IMR-90 (cell line): ENCODE data around the gene RPS15. TPM values are rescaled to one million over a fixed set of nuclear protein-coding genes. Genes with fewer than 3 reads are reported as not detected.
A peak's percentile ranks its signal among the peaks of the same experiment; 100 is the strongest.

Source experiments
- ATAC-seq: fragments of 200-7000 bp; cut with Tn5 transposase; 2 replicates; pipeline ENCODE4 v1.9.1; 2020; ENCODE audit warnings: low read depth, mild to moderate bottlenecking, moderate library complexity
- BruUV-seq: library from RNA; stranded (reverse); fragments of 400-500 nt; replicated peaks from 2 replicates; lab custom pipeline; 2021; lab: Mats Ljungman, UMichigan
- CTCF ChIA-PET: fragments of 300-600 bp; formaldehyde crosslinking; extraction: SDS; loops from one replicate; lab custom pipeline; 2021; ENCODE audit warnings: antibody characterized with exemption; lab: Yijun Ruan, JAX
- POLR2A ChIA-PET: fragments of 300-600 bp; sonication (Branson Sonifier 250); formaldehyde crosslinking; loops from one replicate; lab custom pipeline; 2022; ENCODE audit warnings: antibody characterized with exemption; ENCODE audit not compliant: unreplicated experiment; lab: Charles Lee
- DNase-seq: peaks from one replicate; pipeline ENCODE4 v3.0.0; 2013
- H2AFZ ChIP-seq: replicated peaks from 2 replicates; pipeline ENCODE3; 2013; ENCODE audit warnings: low read length, mild to moderate bottlenecking; ENCODE audit not compliant: poor library complexity
- H2AK5ac ChIP-seq: 2 replicates; pipeline ENCODE4 v1.6.1; 2013; ENCODE audit warnings: low read depth, low read length, inconsistent platforms
- H2AK9ac ChIP-seq: replicated peaks from 2 replicates; pipeline ENCODE3; 2013; ENCODE audit warnings: mild to moderate bottlenecking, low read depth, low read length, moderate library complexity; ENCODE audit not compliant: poor library complexity
- H2BK120ac ChIP-seq: 2 replicates; pipeline ENCODE4 v1.6.1; 2013; ENCODE audit warnings: low read depth, low read length, inconsistent platforms
- H2BK15ac ChIP-seq: 3 replicates; pipeline ENCODE4 v1.6.1; 2013; ENCODE audit warnings: low read depth, low read length, inconsistent platforms
- H2BK20ac ChIP-seq: 2 replicates; pipeline ENCODE4 v1.6.1; 2013; ENCODE audit warnings: low read depth, mild to moderate bottlenecking, inconsistent platforms, low read length, moderate library complexity
- H2BK5ac ChIP-seq: 2 replicates; pipeline ENCODE4 v1.6.1; 2013; ENCODE audit warnings: mild to moderate bottlenecking, low read depth, low read length, inconsistent platforms; ENCODE audit not compliant: poor library complexity, severe bottlenecking
- H3K14ac ChIP-seq: replicated peaks from 2 replicates; pipeline ENCODE4 v1.6.1; 2013; ENCODE audit warnings: low read depth, low read length, inconsistent platforms
- H3K18ac ChIP-seq: 2 replicates; pipeline ENCODE4 v1.6.1; 2013; ENCODE audit warnings: low read depth, low read length, control low read depth
- H3K23ac ChIP-seq: 2 replicates; pipeline ENCODE4 v1.6.1; 2013; ENCODE audit warnings: low read depth, low read length, inconsistent platforms
- H3K27ac ChIP-seq: 2 replicates; pipeline ENCODE4 v1.5.1; 2013; ENCODE audit warnings: mild to moderate bottlenecking, control low read depth, low read length; ENCODE audit not compliant: insufficient read depth
- H3K27me3 ChIP-seq: 2 replicates; pipeline ENCODE4 v1.6.1; 2013; ENCODE audit warnings: low read length; ENCODE audit not compliant: control insufficient read depth, insufficient read depth
- H3K36me3 ChIP-seq: 2 replicates; pipeline ENCODE4 v1.6.1; 2013; ENCODE audit warnings: low read length, mixed read lengths; ENCODE audit not compliant: control insufficient read depth, insufficient read depth
- H3K4ac ChIP-seq: 2 replicates; pipeline ENCODE4 v1.6.1; 2013; ENCODE audit warnings: low read depth, low read length, inconsistent platforms
- H3K4me1 ChIP-seq: 2 replicates; pipeline ENCODE4 v1.6.1; 2013; ENCODE audit warnings: low read length, mixed read lengths; ENCODE audit not compliant: control insufficient read depth, insufficient read depth
- H3K4me2 ChIP-seq: 2 replicates; pipeline ENCODE4 v1.6.1; 2013; ENCODE audit warnings: low read depth, mild to moderate bottlenecking, control low read depth, low read length, moderate library complexity
- H3K4me3 ChIP-seq: 2 replicates; pipeline ENCODE4 v1.5.1; 2013; ENCODE audit warnings: low read depth, mild to moderate bottlenecking, control low read depth, low read length, moderate library complexity; ENCODE audit not compliant: insufficient read depth
- H3K56ac ChIP-seq: 2 replicates; pipeline ENCODE4 v1.6.1; 2013; ENCODE audit warnings: low read length, inconsistent platforms; ENCODE audit not compliant: insufficient read depth; ENCODE audit errors: extremely low read depth
- H3K79me1 ChIP-seq, 2 experiments: 2 replicates each; pipeline ENCODE4 v1.6.1; 2013; ENCODE audit warnings: low read length in 2 of 2, inconsistent platforms in 1 of 2, low read depth in 1 of 2
- H3K9ac ChIP-seq: 2 replicates; pipeline ENCODE4 v1.6.1; 2013; ENCODE audit warnings: low read depth, low read length, control low read depth
- H3K9me1 ChIP-seq: 2 replicates; pipeline ENCODE4 v1.6.1; 2013; ENCODE audit warnings: low read length, inconsistent platforms; ENCODE audit not compliant: insufficient read depth
- H3K9me3 ChIP-seq: 2 replicates; pipeline ENCODE4 v1.6.1; 2013; ENCODE audit warnings: low read length; ENCODE audit not compliant: control insufficient read depth, insufficient read depth
- H4K20me1 ChIP-seq: 2 replicates; pipeline ENCODE4 v1.6.1; 2013; ENCODE audit warnings: low read length, inconsistent platforms; ENCODE audit not compliant: insufficient read depth
- H4K5ac ChIP-seq: 2 replicates; pipeline ENCODE4 v1.6.1; 2013; ENCODE audit warnings: mild to moderate bottlenecking, low read depth, low read length, control low read depth
- H4K8ac ChIP-seq, 2 experiments: 2 replicates each; pipeline ENCODE4 v1.6.1; 2013; ENCODE audit warnings: low read depth in 2 of 2, low read length in 2 of 2, control low read depth in 1 of 2, inconsistent platforms in 1 of 2
- H4K91ac ChIP-seq: 2 replicates; pipeline ENCODE4 v1.6.1; 2013; ENCODE audit warnings: low read depth, low read length, inconsistent platforms; ENCODE audit not compliant: insufficient read depth
- CEBPB ChIP-seq: IDR thresholded peaks from 2 replicates; pipeline ENCODE4 v1.6.1; 2012; ENCODE audit warnings: low read depth, low read length, improper control_type of control experiment
- MAFK ChIP-seq: IDR thresholded peaks from 2 replicates; pipeline ENCODE4 v1.6.1; 2012; ENCODE audit warnings: low read depth, low read length, improper control_type of control experiment
- MAZ ChIP-seq: IDR thresholded peaks from 2 replicates; pipeline ENCODE4 v1.6.1; 2012; ENCODE audit warnings: low read depth, mild to moderate bottlenecking, low read length, improper control_type of control experiment, moderate library complexity, borderline replicate concordance
- MXI1 ChIP-seq: IDR thresholded peaks from 2 replicates; pipeline ENCODE4 v1.6.1; 2012; ENCODE audit warnings: low read depth, mild to moderate bottlenecking, low read length, moderate library complexity, borderline replicate concordance
- POLR2A ChIP-seq: IDR thresholded peaks from 2 replicates; pipeline ENCODE4 v1.6.1; 2012; ENCODE audit warnings: mild to moderate bottlenecking, low read depth, low read length
- RCOR1 ChIP-seq: IDR thresholded peaks from 2 replicates; pipeline ENCODE4 v1.6.1; 2012; ENCODE audit warnings: mild to moderate bottlenecking, low read length, improper control_type of control experiment; ENCODE audit not compliant: insufficient replicate concordance
- whole genome bisulfite sequencing, 2 experiments: methylation state at CpG; one replicate each; pipeline versions ENCODE4 v1.1.5 to v1.1.7; 2013; ENCODE audit warnings: missing lambda C conversion rate in 2 of 2; ENCODE audit not compliant: insufficient read length in 1 of 2; ENCODE audit errors: extremely low coverage in 2 of 2; 5-methylcytosine and 5-hydroxymethylcytosine counted together
- dilution Hi-C: fragments of 300-500 bp; cut with HindIII; formaldehyde crosslinking; loops from one replicate; pipeline ENCODE4 v1.14.3; 2018; ENCODE audit warnings: low sequenced_read_pairs; ENCODE audit not compliant: unreplicated experiment
- in situ Hi-C: fragments of 300-500 bp; cut with MboI; formaldehyde crosslinking; loops from 3 replicates; pipeline ENCODE4 v1.14.3; 2019; ENCODE audit warnings: low sequenced_read_pairs, inconsistent platforms, mixed read lengths
- intact Hi-C: fragments of 100-400 bp; cut with micrococcal nuclease; formaldehyde crosslinking; loops from 2 replicates; pipeline ENCODE4 v1.10.0; 2022
- polyA plus RNA-seq, 3 experiments: library from polyadenylated mRNA; depleted of rRNA; stranded (reverse); fragments of >200 nt; gene quantifications; 2 replicates each; pipeline ENCODE4 v1.2.3, GENCODE V29; 2012; ENCODE audit warnings: low replicate concordance in 1 of 3
- total RNA-seq: library from RNA; depleted of rRNA; stranded (reverse); fragments of >200 nt; gene quantifications from 2 replicates; pipeline ENCODE4 v1.2.3, GENCODE V29; 2012

RPS15 gene
- total and polyA plus RNA-seq, 2 of the 4 experiments (the other 2 are of a cell fraction): 1,179 to 1,855 TPM

- Histone ChIP-seq H4K91ac (no peak overlapping the region), H3K9me1 (0 out of 2 replicates have a peak, but pooled peaks cover 2% of the 10 kb centered on the region), H2AK5ac (no peak overlapping the region), H3K9me3 (no peaks in the 10 kb centered on the region), H3K14ac (no peak overlapping the region), H2BK120ac (no peak overlapping the region), H2BK15ac (no peak overlapping the region), H4K5ac (no peak overlapping the region), H2AK9ac (no peak overlapping the region), H3K4ac (no peak overlapping the region), H3K4me2 (no peak overlapping the region), H2AFZ (peak overlapping the region; percentile 51), H2BK5ac (no peak overlapping the region), H2BK20ac (no peak overlapping the region), H4K8ac (no peak overlapping the region), H3K56ac (no peak overlapping the region), H3K18ac (no peak overlapping the region), H3K23ac (no peak overlapping the region), H3K36me3 (no peaks in the 10 kb centered on the region), H3K9ac (no peak overlapping the region), H3K79me1 (no peaks in the 10 kb centered on the region), H4K20me1 (peaks cover 52% of the 10 kb centered on the region), H3K27ac (no peak overlapping the region), H3K27me3 (peaks cover 58% of the 10 kb centered on the region), H3K4me1 (no peaks in the 10 kb centered on the region), H3K4me3 (no peak overlapping the region)
- ChIA-PET CTCF (no interaction called here), POLR2A (no interaction called here)
- BruUV-seq: no TSS peak
- WGBS, 2 experiments: 12% methylated on average over 19 of the region's 42 CpGs; no CpG with 5 or more reads in 1 of the 2 experiments
- peak; percentile 30 for DNase-seq
- in situ Hi-C loops: no loop called here
- peak; percentile 65 for ATAC-seq
- TF ChIP-seq RCOR1 (no peak), MAFK (no peak), CEBPB (no peak), POLR2A (no peak), MAZ (no peak), MXI1 (no peak)
- intact Hi-C loops: no loop called here
- dilution Hi-C loops: no loop called here
These were observed 17.3 kb downstream of the RPS15 start for GRCh38 chr19:1455336-1456120.
